Fibroblast of peridontal ligament (primary cell): ENCODE measurements around the gene APOO.
A peak's percentile ranks its signal among the peaks of the same experiment; 100 is the strongest.

Experiments
- DNase-seq: peaks from one replicate; pipeline ENCODE4 v3.0.0-alpha.2; 2010; ENCODE audit errors: extremely low read depth

Gene APOO

DNA sequence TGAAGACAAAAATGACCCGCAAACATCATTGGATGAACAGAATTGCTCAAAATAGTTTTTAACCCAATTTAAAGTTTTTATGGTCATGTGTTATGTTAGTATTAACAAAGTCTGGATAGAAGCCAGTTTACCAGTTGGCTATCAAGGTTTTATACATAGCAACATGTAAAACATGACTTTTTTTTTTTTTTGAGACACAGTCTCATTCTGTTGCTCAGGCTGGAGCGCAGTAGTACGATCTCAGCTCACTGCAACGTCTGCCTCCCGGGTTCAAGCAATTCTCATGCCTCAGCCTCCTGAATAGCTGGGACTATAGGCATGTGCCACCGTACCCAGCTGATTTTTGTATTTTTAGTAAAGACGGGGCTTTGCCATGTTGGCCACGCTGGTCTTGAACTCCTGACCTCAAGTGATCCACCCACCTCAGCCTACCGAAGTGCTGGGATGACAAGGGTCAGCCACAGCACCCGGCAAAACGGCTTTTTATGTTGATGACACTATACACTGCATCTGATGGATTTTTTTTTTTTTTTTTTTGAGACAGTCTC, 121.4 kb downstream of the APOO start:
- peak; percentile 15 for DNase-seq

DNA sequence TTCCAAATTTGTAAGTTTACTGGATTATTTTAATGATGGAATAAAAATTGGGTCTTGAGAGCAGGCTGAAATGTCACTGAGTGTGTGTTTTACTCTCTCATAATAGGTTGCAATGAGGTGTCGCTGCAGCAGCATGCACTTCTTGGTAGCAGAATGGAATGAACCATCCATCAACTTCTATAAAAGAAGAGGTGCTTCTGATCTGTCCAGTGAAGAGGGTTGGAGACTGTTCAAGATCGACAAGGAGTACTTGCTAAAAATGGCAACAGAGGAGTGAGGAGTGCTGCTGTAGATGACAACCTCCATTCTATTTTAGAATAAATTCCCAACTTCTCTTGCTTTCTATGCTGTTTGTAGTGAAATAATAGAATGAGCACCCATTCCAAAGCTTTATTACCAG, 122.2 kb downstream of the APOO start:
- DNase-seq, result no peak

DNA sequence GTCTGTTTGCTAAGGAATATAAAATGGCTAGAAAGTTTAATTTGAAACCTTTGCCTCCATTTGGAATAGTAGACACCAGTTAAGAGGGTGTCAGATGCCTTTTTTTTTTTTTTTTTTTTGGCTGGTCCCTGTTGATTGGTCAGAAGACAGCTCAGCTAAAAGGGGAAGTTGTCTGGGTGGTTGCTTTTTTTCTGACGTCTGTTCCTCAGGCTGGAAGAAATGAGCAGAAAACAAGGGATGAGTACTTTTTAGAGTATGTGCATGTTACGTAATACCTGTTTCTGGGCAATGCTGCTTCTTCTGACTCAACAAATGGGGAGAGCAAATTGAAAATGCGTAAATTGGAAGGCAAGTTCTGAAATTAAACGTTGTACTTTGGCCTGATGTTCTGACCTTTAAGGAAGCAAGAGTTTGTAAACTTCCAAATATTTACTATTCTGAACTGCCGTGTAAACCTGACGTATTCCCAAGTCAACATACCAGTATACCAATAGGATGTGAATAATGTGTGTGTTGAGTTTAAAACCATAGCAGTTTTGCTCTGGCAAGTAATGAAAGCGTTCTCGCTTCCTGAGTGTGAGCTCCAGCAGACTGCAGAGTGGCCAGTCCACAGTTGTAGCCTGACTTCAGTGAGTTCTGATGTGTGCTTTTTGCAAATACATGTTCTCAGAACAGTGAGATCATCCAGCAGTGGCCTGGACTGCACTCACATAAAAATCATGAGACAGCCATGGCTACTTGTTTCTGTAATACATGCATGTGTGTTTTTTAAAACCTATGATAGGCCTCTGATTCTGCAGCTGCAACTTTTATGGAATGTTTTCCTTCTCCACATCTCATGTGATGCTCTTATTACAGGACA, 123.0 kb downstream of the APOO start:
- DNase-seq, result peak; percentile 91

DNA sequence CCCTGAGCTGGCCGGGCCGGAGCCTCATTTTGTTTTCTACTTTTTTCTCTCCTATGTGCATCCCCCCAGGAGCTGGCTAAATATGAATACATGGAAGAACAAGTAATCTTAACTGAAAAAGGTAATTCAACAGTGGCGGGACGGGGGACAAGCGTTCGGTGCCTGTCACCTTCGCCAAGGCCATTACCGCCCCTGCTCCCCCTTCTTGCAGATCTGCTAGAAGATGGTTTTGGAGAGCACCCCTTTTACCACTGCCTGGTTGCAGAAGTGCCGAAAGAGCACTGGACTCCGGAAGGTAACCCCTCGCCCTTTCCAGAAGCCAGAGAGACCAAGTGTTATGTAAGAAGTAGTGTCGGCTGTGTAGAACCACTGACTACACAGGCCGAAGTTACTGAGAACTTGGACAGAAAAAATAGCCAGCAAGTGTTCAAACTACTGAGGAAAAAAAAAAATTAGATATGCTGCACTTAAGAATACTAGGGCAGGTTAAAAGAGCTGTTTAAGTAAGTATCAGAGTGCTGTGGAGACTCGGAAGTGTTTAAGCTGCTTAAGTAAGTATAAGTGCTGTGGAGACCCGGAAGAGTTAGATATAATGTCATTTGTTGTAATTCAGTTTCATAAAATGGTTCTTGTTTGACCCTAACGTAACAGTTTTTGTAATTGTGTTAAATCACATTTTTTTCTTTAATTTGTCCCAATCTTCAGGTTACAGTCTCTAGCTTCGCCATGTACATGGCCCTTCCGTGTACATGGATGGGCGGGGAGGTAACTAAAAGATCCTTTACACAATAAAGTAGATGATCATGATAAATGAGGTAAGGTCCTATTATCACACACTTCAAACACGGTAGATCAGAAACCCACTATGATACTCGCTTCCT, 123.9 kb downstream of the APOO start:
- DNase-seq, result peak; percentile 45
